ENCODE results near the gene GRAMD1C.

GRAMD1C gene

DNA sequence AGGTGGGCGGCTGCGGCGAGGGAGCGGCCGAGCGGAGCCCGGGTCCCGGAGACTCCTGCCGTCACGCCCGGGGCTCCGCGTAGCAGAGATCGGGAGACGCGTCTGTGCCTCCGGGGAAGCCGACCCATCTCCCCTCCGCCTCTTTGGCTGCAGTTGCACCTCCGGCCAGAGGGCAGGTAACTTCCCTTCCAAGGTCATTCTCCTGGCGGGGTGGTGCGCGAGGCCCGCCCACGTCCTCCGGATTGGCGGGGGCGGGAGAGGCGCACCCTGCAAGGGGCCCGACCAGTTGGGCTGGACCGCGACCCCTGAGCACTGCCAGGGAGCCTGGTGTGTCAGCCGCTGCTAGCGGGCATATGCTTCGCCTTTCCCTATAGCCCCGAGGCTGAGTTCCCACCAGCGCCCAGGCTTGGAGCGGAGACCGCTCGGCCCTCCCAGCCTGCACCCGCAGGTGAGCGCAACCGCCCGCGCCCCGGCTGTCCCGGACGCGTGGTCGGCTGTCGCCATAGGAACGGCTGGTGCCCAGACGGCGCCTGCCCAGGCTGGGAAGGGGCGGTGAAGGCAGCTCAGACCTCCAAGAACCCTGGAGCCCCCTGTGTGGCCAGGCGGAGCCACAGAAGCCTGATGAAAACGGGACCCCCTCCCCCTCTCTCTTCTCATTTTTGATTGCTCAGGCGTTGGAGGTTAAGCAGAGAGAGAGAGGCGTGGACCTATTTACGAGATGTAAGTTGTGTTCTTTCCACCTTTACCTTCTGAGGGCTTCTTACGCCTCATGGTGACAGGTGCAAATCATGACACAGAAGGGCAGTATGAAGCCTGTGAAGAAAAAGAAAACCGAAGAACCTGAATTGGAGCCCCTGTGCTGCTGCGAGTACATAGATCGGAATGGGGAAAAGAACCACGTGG lies 109.7 kb downstream of the GRAMD1C start:
- DNase-seq (ENCODE audit: low spot score in 2 of 2), result peak; percentile 24 to 59
- H3K4me1 Mint-ChIP-seq, result peaks cover 24% of the 10 kb centered on the region

DNA sequence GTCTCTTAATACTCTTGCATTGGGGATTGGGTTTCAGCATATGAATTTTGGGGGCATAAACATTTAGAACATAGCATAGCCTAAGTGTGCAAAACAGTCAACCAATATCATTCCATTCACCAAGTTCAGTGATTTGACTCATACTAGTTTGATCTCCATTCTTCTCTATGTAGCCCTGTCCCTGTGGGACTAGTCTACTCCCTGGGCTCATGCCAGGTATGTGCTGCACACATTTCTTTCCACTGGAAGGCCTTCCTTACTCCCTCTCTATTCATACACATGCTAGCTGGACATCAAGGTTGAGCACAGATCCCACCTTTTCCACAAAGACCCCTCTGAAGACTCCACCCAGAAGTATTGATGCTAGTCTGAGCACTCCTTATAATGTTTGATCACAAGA lies 114.3 kb downstream of the GRAMD1C start:
- Mint-ChIP-seq H3K27me3 (no peaks in the 10 kb centered on the region), H3K36me3 (peaks cover 34% of the 10 kb centered on the region), H3K4me3 (no peak overlapping the region), H3K27ac (peak overlapping the region; percentile 71), H3K9me3 (peaks cover 5% of the 10 kb centered on the region), H3K4me1 (peaks cover 28% of the 10 kb centered on the region)
- DNase-seq (ENCODE audit: low spot score in 2 of 2) (no peak), ATAC-seq (ENCODE audit: low read depth) (no peak)

More for the DNA sequence above, 109.7 kb downstream of the GRAMD1C start:
- H3K9me3 Mint-ChIP-seq, result peaks cover 5% of the 10 kb centered on the region
- peak overlapping the region; percentile 77 for H3K4me3 Mint-ChIP-seq
- H3K27me3 Mint-ChIP-seq, result no peaks in the 10 kb centered on the region
- peak; percentile 57 for ATAC-seq (ENCODE audit: low read depth)
- peak overlapping the region; percentile 85 for H3K27ac Mint-ChIP-seq
- H3K36me3 Mint-ChIP-seq, result peaks cover 16% of the 10 kb centered on the region

GRCh38 chr3:113953677-113954076 lies 115.1 kb downstream of the GRAMD1C start:
- H3K36me3 Mint-ChIP-seq, result peaks cover 39% of the 10 kb centered on the region
- peak overlapping the region; percentile 71 for H3K27ac Mint-ChIP-seq
- H3K27me3 Mint-ChIP-seq, result no peaks in the 10 kb centered on the region
- peaks cover 5% of the 10 kb centered on the region for H3K9me3 Mint-ChIP-seq
- no peak overlapping the region for H3K4me3 Mint-ChIP-seq
- DNase-seq (ENCODE audit: low spot score in 2 of 2) (no peak), ATAC-seq (ENCODE audit: low read depth) (no peak)
- H3K4me1 Mint-ChIP-seq, result peaks cover 26% of the 10 kb centered on the region

DNA sequence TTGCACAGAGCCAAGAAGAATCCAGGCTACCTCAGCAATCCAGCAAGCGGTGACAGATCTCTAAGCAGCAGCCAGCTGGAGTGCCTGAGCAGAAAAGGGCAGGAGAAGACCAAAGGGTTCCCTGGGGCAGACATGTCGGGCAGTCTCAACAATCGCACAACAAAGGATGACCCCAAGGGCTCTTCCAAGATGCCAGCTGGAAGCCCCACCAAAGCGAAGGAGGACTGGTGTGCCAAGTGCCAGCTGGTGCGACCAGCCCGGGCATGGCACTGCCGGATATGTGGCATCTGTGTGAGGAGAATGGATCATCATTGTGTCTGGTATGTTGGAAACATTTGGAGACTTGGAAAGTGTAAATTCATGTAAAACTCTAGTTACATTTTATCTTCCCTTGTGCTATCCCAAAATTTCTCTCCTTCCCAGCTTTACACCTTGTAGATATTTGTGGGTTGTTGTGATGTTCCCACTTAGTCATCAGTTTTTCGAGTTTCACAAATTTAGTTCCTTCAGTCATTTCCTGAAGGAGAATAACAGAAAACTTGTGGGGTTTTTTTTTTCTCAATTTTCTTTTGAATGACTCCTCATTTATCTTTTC lies 115.6 kb downstream of the GRAMD1C start:
- Mint-ChIP-seq H3K4me3 (no peak overlapping the region), H3K36me3 (peaks cover 44% of the 10 kb centered on the region), H3K4me1 (peaks cover 22% of the 10 kb centered on the region), H3K27ac (no peak overlapping the region), H3K9me3 (peaks cover 5% of the 10 kb centered on the region), H3K27me3 (no peaks in the 10 kb centered on the region)
- ATAC-seq (ENCODE audit: low read depth) (no peak), DNase-seq (ENCODE audit: low spot score in 2 of 2) (no peak)

DNA sequence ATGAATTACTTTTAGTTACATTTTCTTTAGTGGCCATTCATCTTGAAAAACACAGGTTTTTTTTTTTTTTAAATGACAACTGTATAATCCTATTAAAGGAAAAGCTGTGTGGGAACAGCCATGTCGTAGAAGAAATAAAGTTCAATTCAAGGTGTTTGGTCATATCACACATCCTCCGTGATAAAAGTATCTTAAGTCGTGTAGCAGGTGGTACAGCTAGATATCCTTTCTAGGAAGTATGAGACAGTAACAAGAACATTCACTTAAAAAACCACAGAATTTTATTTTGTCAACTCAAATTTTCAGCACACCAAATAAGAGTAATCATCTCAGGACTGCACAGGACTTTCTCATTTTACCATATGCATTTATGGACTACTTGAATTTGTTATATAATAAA lies 125.3 kb downstream of the GRAMD1C start:
- ATAC-seq (ENCODE audit: low read depth) (no peak), DNase-seq (ENCODE audit: low spot score in 2 of 2) (no peak)
- no peak overlapping the region for H3K27ac Mint-ChIP-seq
- H3K27me3 Mint-ChIP-seq, result no peaks in the 10 kb centered on the region
- peaks cover 36% of the 10 kb centered on the region for H3K36me3 Mint-ChIP-seq
- H3K4me3 Mint-ChIP-seq, result no peak overlapping the region
- no peaks in the 10 kb centered on the region for H3K9me3 Mint-ChIP-seq
- no peaks in the 10 kb centered on the region for H3K4me1 Mint-ChIP-seq

DNA sequence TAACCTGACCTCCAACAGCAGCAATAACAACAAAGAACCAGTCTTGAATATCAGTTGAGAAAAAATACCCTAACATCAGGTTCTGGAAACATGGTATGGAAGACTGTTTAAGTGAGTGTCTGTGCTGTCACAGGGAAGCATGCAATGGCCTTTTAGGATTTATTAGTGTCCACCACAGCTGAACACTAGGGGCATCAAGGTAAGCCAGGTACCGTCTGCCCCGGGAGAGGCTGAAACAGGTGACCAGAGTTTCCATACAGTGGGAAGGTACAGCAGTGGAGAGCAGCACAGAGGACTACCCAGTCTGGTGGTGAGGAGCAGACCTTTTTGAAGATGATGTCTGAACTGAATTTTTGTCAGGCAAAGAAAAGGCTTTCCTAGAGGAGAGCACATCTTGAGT lies 127.6 kb downstream of the GRAMD1C start:
- DNase-seq (ENCODE audit: low spot score in 2 of 2) (no peak), ATAC-seq (ENCODE audit: low read depth) (no peak)
- Mint-ChIP-seq H3K27me3 (no peaks in the 10 kb centered on the region), H3K4me1 (no peaks in the 10 kb centered on the region), H3K9me3 (peaks cover 1% of the 10 kb centered on the region), H3K4me3 (no peak overlapping the region), H3K36me3 (peaks cover 27% of the 10 kb centered on the region), H3K27ac (no peak overlapping the region)

DNA sequence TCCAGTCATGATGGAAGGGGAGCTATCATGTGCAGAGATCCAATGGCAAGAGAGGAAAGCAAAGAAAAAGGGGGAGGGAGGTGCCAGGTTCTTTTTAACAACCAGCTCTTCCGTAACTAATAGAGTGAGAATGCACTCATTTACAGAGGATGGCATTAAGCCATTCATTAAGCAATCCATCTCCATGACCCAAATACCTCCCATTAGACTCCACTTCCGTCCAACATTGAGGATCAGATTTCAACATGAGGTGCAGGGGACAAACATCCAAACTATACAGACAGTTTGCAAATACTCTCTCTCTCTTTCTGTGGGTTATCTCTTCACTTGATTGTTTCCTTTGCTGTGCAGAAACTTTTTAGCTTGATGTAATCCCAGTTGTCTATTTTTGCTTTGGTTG lies 130.4 kb downstream of the GRAMD1C start:
- Mint-ChIP-seq H3K4me1 (peaks cover 4% of the 10 kb centered on the region), H3K27ac (peak overlapping the region; percentile 60), H3K27me3 (no peaks in the 10 kb centered on the region), H3K36me3 (peaks cover 50% of the 10 kb centered on the region), H3K4me3 (no peak overlapping the region), H3K9me3 (peaks cover 14% of the 10 kb centered on the region)
- DNase-seq (ENCODE audit: low spot score in 2 of 2) (no peak), ATAC-seq (ENCODE audit: low read depth) (no peak)

- Mint-ChIP-seq H3K36me3 (peaks cover 42% of the 10 kb centered on the region), H3K4me1 (peaks cover 12% of the 10 kb centered on the region), H3K4me3 (no peak overlapping the region), H3K27ac (peak overlapping the region; percentile 12), H3K9me3 (peaks cover 12% of the 10 kb centered on the region), H3K27me3 (no peaks in the 10 kb centered on the region)
- DNase-seq (ENCODE audit: low spot score in 2 of 2) (no peak), ATAC-seq (ENCODE audit: low read depth) (peak; percentile 27)
Observed at GRCh38 chr3:113977822-113978221, 139.2 kb downstream of the GRAMD1C start.

GRCh38 chr3:113979916-113980315 lies 141.3 kb downstream of the GRAMD1C start:
- no peak for DNase-seq (ENCODE audit: low spot score in 2 of 2)
- ATAC-seq (ENCODE audit: low read depth), result no peak
- peaks cover 27% of the 10 kb centered on the region for H3K4me1 Mint-ChIP-seq

GRCh38 chr3:113981803-113982202 lies 143.2 kb downstream of the GRAMD1C start:
- H3K36me3 Mint-ChIP-seq, result peaks cover 31% of the 10 kb centered on the region
- peak overlapping the region; percentile 6 for H3K4me3 Mint-ChIP-seq
- no peaks in the 10 kb centered on the region for H3K9me3 Mint-ChIP-seq
- no peak for DNase-seq (ENCODE audit: low spot score in 2 of 2)
- H3K27me3 Mint-ChIP-seq, result no peaks in the 10 kb centered on the region
- peak overlapping the region; percentile 100 for H3K27ac Mint-ChIP-seq
- ATAC-seq (ENCODE audit: low read depth), result no peak
- H3K4me1 Mint-ChIP-seq, result peaks cover 37% of the 10 kb centered on the region

More at GRCh38 chr3:113979916-113980315, 141.3 kb downstream of the GRAMD1C start:
- Mint-ChIP-seq H3K9me3 (peaks cover under 1% of the 10 kb centered on the region), H3K36me3 (peaks cover 29% of the 10 kb centered on the region), H3K27ac (peak overlapping the region; percentile 100), H3K27me3 (no peaks in the 10 kb centered on the region), H3K4me3 (no peak overlapping the region)

GRCh38 chr3:113983544-113983943 lies 145.0 kb downstream of the GRAMD1C start:
- no peak for DNase-seq (ENCODE audit: low spot score in 2 of 2)
- H3K36me3 Mint-ChIP-seq, result peaks cover 28% of the 10 kb centered on the region
- peaks cover 37% of the 10 kb centered on the region for H3K4me1 Mint-ChIP-seq
- peak overlapping the region; percentile 100 for H3K27ac Mint-ChIP-seq
- no peak for ATAC-seq (ENCODE audit: low read depth)
- no peaks in the 10 kb centered on the region for H3K27me3 Mint-ChIP-seq
- H3K9me3 Mint-ChIP-seq, result no peaks in the 10 kb centered on the region
- no peak overlapping the region for H3K4me3 Mint-ChIP-seq

DNA sequence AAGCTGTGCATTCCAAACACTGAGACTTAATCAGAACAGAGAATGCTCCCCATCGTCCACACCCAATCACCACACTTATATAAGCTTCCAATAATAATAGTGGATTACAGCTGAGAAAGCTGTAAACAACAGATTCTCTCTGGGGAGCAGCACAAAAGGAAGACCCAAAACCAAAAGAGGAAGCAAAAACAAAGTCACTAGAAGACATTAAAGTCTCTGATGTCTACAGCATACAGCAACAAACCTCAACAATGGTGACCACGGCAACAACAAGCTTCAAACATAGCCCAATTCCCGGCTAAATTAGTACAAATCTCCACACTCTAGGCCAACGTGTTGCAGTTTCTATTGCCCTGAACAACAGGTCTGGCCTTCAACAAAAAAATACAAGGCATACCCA lies 147.0 kb downstream of the GRAMD1C start:
- H3K4me1 Mint-ChIP-seq, result peaks cover 37% of the 10 kb centered on the region
- ATAC-seq (ENCODE audit: low read depth), result peak; percentile 94
- DNase-seq (ENCODE audit: low spot score in 2 of 2), result peak; percentile 39 to 73
- H3K27me3 Mint-ChIP-seq, result no peaks in the 10 kb centered on the region
- H3K4me3 Mint-ChIP-seq, result peak overlapping the region; percentile 73
- peaks cover 23% of the 10 kb centered on the region for H3K36me3 Mint-ChIP-seq
- H3K27ac Mint-ChIP-seq, result peak overlapping the region; percentile 100
- H3K9me3 Mint-ChIP-seq, result no peaks in the 10 kb centered on the region
